H54 (cell line): ENCODE measurements around the gene FBXW8.

Experiments used
- DNase-seq: peaks from one replicate; pipeline ENCODE4 v3.0.0; 2011; ENCODE audit warnings: low spot score, mixed read lengths; ENCODE audit not compliant: insufficient read length
- FAIRE-seq: peaks from 3 replicates; lab custom pipeline; 2011; peaks lifted over from hg19 to GRCh38; lab: Jason Lieb, UNC
- POLR2A ChIP-seq: IDR thresholded peaks from 2 replicates; pipeline ENCODE4 v1.6.1; 2011; ENCODE audit warnings: low read depth, mild to moderate bottlenecking, low read length

The FBXW8 gene

GRCh38 chr12:117039891-117040309 lies 129.2 kb downstream of the FBXW8 start:
- no peak for FAIRE-seq
- TF ChIP-seq POLR2A = no peak

GRCh38 chr12:117040496-117040895 lies 129.7 kb downstream of the FBXW8 start:
- FAIRE-seq (no peak), DNase-seq (no peak)
- TF ChIP-seq POLR2A = no peak

More at GRCh38 chr12:117039891-117040309, 129.2 kb downstream of the FBXW8 start:
- DNase-seq = no peak

- DNase-seq (no peak), FAIRE-seq (no peak)
Measured at GRCh38 chr12:117041798-117042170, 131.0 kb downstream of the FBXW8 start.

GRCh38 chr12:117042171-117042842 lies 131.6 kb downstream of the FBXW8 start:
- TF ChIP-seq POLR2A = no peak
- DNase-seq = peak; percentile 81
- FAIRE-seq = no peak

More at GRCh38 chr12:117041798-117042170, 131.0 kb downstream of the FBXW8 start:
- TF ChIP-seq POLR2A = no peak

- DNase-seq (no peak), FAIRE-seq (no peak)
- TF ChIP-seq POLR2A = no peak
Measured at GRCh38 chr12:117042862-117043261, 132.1 kb downstream of the FBXW8 start.

GRCh38 chr12:117044311-117044710 lies 133.6 kb downstream of the FBXW8 start:
- no peak for FAIRE-seq
- TF ChIP-seq POLR2A = no peak
- no peak for DNase-seq

GRCh38 chr12:117044790-117045159 lies 134.0 kb downstream of the FBXW8 start:
- DNase-seq (no peak), FAIRE-seq (no peak)
- no peak for TF ChIP-seq POLR2A

- no peak for DNase-seq
- TF ChIP-seq POLR2A = no peak
- FAIRE-seq = no peak
Measured at GRCh38 chr12:117045160-117046010, 134.6 kb downstream of the FBXW8 start.

- FAIRE-seq (no peak), DNase-seq (no peak)
- TF ChIP-seq POLR2A = no peak
Measured at GRCh38 chr12:117046011-117046369, 135.2 kb downstream of the FBXW8 start.

GRCh38 chr12:117046425-117046824 lies 135.7 kb downstream of the FBXW8 start:
- no peak for TF ChIP-seq POLR2A
- DNase-seq (no peak), FAIRE-seq (no peak)

- no peak for TF ChIP-seq POLR2A
- DNase-seq = no peak
- no peak for FAIRE-seq
Measured at GRCh38 chr12:117046861-117047530, 136.2 kb downstream of the FBXW8 start.

- peak; percentile 47 for DNase-seq
Measured at GRCh38 chr12:117047810-117048584, 137.2 kb downstream of the FBXW8 start.

GRCh38 chr12:117048585-117048904 lies 137.8 kb downstream of the FBXW8 start:
- FAIRE-seq = no peak

More at GRCh38 chr12:117047810-117048584, 137.2 kb downstream of the FBXW8 start:
- no peak for FAIRE-seq
- no peak for TF ChIP-seq POLR2A

More at GRCh38 chr12:117048585-117048904, 137.8 kb downstream of the FBXW8 start:
- no peak for TF ChIP-seq POLR2A
- no peak for DNase-seq
